ENCODE data around the gene SCN7A.

Gene SCN7A

GRCh38 chr2:166382448-166382847 lies 111.6 kb downstream of the SCN7A start:
- no peak overlapping the region for H3K4me3 ChIP-seq
- no peak for TF ChIP-seq CTCF (IDR thresholded peaks at IDR 0.05)
- no peak overlapping the region for H3K27ac ChIP-seq
- DNase-seq (ENCODE audit: low spot score): no peak

DNA sequence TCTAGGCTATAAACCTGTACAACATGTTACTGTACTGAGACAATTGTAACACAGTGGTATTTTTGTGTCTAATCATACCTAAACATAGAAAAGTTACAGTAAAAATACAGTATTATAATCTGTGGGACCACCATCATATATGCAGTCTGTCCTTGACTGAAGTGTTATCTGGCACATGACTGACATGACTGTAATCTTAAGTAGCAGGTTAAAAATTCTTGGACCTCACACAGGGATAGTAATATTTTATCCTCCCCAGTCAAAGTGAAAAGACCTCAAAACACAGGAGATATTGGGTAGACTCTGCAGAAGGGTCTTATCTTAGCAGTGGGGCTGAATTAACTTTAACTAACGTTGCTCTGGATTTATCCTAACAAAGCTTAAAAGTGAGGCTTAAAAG lies 113.4 kb downstream of the SCN7A start:
- no peak for TF ChIP-seq CTCF (IDR thresholded peaks at IDR 0.05)
- H3K27ac ChIP-seq: no peak overlapping the region
- DNase-seq (ENCODE audit: low spot score): no peak
- no peak overlapping the region for H3K4me3 ChIP-seq

DNA sequence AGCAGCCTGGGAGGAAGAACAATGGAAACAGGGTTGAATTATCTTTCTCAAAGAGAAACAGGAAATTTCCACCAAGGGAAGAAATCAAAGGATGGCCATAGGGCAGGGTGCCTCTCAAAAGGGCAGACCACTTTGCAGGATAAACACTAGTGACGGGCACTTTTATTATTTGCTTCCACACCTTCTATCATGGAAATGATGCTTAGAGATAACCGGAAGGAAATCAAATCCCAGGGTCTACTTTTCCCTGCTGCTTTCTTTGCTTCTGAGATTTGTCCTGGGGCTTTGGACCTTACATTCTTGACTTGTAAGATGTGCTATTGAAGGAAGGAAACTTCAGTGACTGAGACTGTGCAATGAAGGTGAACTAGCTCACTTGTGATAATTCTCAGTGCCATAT lies 117.2 kb downstream of the SCN7A start:
- no peak overlapping the region for H3K4me3 ChIP-seq
- no peak for TF ChIP-seq CTCF (IDR thresholded peaks at IDR 0.05)
- DNase-seq (ENCODE audit: low spot score): no peak
- H3K27ac ChIP-seq: no peak overlapping the region

GRCh38 chr2:166376488-166376828 lies 117.6 kb downstream of the SCN7A start:
- TF ChIP-seq CTCF (IDR thresholded peaks at IDR 0.05): no peak
- Histone ChIP-seq H3K27ac (peak overlapping the region in 1 of 2 donors; percentile 53), H3K4me3 (peak overlapping the region; percentile 71)
- no peak for DNase-seq (ENCODE audit: low spot score)

DNA sequence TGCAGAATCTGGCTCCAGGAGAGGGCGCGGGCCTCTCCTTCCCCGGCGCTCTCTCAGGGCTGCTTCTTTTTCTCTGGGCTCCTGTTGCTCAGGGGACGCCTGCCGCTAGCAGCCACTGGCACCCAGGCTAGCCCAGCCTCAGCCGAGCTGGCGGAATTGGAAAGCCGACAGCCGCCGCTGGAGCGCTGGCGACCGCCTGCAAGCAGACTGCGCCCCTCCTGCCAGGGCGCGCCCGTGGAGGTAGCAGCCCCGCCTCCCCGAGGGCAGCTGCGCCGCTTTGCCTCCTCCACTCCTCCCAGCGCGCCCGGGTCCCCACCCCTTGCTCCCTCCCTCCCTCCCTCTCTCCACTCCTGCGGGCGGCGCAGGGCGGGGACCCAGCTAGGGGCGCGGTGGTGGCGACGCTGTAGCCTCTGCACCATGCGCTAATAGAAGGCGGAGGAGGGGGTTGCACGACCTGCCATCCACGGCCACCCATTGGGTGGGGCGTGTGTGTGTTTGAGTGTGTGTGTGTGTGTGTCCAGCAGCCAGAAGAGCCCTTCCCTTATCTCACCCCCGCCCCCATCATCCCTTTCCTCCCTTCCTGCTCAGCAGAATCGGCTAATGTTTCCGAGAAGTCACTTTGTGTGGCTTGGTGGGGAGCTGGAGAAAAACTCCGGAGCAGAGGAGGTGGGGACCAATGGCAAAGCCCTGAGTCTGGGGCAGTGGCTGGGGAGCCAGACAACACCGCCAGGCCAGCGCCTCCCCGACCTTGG lies 118.1 kb downstream of the SCN7A start, which contains the start of gene SCN9A:
Gene SCN9A, minus strand, starts transcription at position 209 of the 752 bp plus-strand sequence. CDS start 64,188 bp downstream, outside the sequence.
- peak; percentile 76 for DNase-seq (ENCODE audit: low spot score)
- H3K27ac ChIP-seq: peak within 1 kb of the TSS in 1 of 2 donors; percentile 53

DNA sequence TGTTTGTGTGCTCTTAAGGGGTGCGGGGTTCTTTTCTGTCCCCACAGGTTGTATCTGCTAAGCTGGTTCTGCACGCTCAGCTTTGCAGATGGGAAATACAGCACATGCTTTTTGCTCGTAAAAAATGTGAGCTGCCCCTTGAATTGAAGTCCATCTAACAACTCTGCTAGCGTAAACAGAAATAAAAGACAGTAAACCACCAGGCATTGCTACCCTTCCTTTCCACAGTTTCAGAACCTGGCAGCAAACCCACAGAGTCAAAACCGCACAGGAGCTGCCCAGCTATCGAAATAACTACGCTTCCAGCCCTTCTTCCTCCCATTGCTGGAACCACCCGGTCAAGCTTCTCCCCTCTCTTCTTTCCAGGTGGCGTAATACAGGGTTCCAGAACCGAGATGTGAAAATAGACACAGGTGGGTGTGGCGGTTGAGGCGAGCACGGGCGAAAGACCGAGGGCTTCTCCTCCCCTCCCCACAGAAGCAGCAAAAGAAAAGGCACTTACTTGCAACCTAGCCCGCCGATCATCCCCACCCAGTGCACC lies 118.8 kb downstream of the SCN7A start:
- no peak for TF ChIP-seq CTCF (IDR thresholded peaks at IDR 0.05)
- Histone ChIP-seq H3K4me3 (peak overlapping the region; percentile 71), H3K27ac (peak overlapping the region in 1 of 2 donors; percentile 4)
- DNase-seq (ENCODE audit: low spot score): no peak

More for the DNA sequence above, 118.1 kb downstream of the SCN7A start, which contains the start of gene SCN9A:
- TF ChIP-seq CTCF (IDR thresholded peaks at IDR 0.05): no peak
- H3K4me3 ChIP-seq: peak within 1 kb of the TSS; percentile 71

- no peak for DNase-seq (ENCODE audit: low spot score)
- TF ChIP-seq CTCF (IDR thresholded peaks at IDR 0.05): no peak
- Histone ChIP-seq H3K27ac (no peak overlapping the region), H3K4me3 (no peak overlapping the region)
These were observed 120.1 kb downstream of the SCN7A start for GRCh38 chr2:166373951-166374350.

Measured in coronary artery (tissue), 2 donors.